Measurements from ENCODE around the gene IST1. TPM values are rescaled to one million over a fixed set of nuclear protein-coding genes. Genes with fewer than 3 reads are reported as not detected.

Gene IST1
- total RNA-seq, 1 experiment from 2014 or later: 107 TPM

DNA sequence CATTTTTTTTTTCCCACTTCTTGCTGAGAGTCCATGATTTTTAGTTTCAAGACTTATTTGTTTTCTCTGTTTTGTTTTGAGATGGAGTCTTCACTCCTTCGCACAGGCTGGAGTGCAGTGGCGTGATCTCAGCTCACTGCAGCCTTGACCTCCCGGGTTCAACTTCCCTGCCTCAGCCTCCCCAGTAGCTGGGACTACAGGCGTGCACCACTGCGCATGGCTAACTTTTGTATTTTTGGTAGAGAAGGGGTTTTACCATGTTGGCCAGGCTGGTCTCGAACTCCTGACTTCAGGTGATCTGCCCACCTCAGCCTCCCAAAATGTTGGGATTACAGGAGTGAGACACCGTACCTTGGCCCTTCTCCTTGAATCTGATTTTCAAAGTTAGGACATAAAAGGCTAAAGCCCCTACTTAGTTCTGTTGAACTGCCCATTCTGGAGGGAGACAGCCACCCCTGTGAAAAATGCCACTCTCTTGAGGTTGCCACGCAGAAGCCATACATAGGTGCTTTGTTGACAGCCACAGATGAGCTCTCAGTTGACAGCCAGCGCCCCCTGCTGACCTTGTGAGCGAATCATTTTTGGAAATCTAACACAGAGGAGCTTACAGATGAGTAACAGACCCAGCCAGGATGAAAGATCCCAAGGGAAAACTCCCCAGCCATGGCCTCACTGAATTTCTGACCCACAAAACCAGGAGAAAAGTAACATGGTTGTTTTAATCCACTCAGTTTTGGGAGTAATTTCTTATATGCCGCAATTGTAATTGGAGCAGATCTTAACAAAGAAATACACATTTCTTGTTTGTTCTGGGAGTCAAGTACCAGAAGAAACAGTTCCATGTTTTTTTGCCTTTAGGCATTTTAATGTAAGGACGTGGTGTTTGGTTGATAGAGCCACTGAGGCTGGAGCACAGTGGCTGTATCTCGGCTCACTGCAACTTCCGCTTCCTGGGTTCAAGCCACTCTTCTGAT, 66.0 kb downstream of the IST1 start:
- peak; percentile 87 for DNase-seq (ENCODE audit: low read depth)

DNA sequence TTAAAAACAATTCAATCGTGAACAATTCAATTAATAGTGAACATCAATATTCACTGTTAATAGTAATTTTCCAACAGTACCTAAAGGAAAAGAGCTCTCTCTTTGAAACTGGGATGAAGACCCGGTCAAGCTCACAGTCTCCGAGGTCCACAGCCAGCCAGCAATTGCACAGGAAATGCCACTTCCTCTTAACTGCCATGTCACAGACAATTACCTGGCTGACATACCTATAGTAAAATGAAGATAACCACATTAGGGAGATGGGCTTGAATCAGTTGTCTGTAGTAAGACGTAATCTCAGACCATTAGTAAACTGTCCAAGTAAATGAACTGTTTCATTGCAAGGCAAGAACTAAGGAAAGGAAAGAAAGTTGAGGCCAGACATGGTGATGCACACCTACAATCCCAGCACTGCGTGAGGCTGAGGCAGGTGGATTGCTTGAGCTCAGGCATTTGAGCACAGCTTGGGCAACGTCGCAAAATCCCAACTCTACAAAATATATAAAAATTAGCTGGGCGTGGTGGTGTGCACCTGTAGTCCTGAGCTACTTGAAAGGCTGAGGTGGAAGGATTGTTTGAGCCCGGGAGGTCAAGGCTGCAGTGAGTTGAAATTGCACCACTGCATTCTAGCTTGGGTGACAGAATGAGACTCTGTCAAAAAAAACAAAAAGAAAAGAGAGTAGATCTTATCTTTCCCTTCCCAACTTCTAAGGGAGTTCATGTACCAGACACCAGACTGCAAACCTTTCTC, 68.0 kb downstream of the IST1 start:
- no peak for DNase-seq (ENCODE audit: low read depth)

DNA sequence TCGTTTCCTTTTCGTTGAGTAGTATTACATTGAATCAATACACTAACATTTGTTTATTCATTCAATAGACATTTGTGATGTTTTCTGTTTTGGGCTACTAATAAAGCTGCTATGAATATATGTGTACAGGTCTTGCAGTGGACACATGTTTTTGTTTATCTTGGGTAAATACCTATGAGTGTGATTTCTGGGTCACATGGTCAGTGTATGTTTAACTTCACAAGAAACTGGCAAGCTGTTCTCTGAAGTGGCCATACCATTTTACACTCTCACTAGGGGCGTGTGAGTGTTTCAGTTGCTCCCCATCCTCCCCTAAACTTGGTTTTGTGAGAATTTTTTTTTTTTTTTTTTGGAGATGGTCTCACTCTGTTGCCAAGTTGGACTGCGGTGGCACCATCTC, 69.9 kb downstream of the IST1 start:
- DNase-seq (ENCODE audit: low read depth): no peak

DNA sequence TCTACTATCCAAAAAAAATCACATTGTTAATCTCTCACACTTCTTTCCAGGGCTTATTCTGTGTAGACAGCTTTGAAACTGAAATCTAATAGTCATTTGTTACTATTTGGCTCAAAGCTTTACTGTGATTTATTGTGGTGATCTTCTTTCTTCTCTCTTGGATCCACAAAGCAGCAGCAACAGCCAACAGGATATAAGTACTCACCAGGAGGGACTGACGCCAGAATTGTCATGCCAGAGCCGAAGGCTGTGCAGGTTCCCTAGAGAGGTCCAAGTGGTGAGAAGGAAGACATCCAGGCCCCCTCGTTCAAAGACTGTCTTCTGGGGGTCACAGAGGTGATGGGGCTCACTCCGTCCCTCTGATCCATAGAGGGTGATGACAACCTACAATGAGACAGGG, 71.6 kb downstream of the IST1 start:
- DNase-seq (ENCODE audit: low read depth): no peak

DNA sequence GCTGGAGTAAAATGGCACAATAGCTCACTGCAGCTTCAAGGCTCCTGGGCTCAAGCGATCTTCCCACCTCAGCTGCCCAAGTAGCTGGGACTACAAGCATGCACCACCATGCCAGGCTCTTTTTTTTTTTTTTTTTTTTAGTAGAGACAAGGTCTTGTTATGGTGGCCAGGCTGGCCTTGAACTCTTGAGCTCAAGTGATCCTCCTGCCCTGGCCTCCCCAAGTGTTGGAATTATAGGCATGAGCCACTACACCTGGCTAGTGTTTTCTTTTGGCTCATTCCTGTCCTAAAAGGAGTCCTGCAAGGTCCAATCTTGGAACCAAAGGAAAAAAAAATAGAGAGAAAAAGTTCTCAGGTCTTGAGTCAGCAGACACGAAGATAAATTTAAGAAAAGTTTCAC, 74.0 kb downstream of the IST1 start:
- no peak for DNase-seq (ENCODE audit: low read depth)

DNA sequence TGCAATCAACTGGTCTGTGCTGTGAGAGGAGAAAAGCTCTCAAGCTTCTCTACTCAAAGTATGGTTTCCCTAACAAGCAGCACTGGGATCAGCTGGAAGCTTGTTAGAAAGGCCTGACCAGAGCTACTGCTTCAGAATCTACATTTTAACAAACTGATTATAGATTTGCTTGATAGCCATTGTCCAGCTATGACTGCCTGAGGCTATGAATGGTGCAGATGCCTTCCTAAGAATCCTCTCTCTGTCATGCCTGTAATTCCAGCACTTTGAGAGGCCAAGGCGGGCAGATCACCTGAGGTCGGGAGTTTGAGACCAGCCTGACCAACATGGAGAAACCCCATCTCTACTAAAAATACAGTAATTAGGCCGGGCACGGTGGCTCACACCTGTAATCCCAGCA, 76.2 kb downstream of the IST1 start:
- no peak for DNase-seq (ENCODE audit: low read depth)

DNA sequence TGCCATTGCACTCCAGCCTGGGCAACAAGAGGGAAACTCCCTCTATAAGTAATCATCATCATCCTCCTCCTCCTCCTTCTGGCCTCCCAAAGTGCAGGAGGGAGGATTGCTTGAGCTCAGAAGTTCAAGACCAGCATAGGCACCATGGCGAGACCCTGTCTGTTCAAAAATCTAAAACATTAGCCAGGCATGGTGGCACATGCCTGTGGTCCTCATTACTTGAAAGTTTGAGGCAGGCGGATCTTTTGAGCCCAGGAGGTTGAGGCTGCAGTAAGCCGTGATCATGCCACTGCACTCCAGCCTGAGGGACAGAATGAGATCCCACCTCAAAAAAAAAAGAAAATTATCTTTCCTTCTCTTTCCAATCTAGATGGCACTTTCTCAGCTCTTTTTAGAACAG, 77.0 kb downstream of the IST1 start:
- DNase-seq (ENCODE audit: low read depth): no peak

DNA sequence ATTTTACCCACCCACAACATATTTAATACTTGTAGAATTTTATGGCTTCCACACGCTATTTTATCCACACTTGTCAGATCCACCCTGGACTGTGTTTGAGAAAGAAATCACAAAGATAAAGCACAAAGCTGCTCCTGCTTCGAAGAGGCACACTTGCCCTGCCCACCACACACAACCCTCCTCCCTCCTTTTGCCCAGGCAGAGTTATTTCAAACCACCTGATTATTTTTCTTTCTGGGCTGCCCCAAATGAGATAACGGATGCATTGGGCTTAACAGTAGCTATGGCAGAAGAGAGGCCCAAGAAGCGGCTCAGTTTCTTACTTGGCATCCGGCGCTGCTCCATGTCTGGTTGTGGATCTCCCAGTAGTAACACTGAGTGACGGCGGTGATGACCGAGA, 77.7 kb downstream of the IST1 start:
- DNase-seq (ENCODE audit: low read depth): no peak

DNA sequence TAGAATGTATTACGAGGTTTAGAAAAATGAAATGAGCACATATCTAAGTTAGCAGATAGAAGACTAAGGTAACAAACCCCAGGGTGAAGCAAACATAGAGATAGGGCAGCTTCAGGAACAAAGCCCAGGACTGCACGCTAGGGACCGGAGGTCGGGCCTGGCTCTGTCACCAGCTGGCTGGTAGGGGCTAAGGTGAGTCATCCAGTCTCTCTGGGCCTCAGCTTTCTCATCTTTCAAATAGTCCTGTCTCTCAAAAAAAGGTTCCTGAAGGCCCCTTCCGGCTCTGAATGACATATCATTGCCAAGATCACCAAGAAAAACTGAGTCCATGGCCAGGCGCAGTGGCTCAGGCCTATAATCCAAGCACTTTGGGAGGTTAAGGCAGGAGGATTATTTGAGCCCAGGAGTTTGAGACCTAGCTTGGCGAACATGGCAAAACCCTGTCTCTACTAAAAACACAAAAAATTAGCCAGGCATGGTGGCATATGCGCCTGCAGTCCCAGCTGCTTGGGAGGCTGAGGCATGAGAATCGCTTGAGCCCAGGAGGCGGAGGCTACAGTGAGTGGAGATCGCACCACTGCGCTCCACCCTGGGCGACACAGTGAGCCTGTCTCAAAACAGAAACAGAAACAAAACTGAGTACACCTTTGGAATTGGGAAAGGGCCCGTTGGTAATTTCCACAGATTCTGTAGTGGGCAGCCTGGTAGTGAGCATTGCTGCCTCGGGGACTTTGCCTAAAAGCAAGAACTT, 78.9 kb downstream of the IST1 start:
- peak; percentile 37 for DNase-seq (ENCODE audit: low read depth)

Other genes starting within 250 kb of the IST1 start
- gene PHLPP2, start 170.8 kb upstream of the IST1 start, total RNA-seq (2014; rRNA removed; shearing (Covaris generic)): 3.9 and 5.2 TPM in 2 replicates
- 36.7 and 53.4 TPM in 2 replicates for gene AP1G1, start 86.7 kb upstream of the IST1 start, total RNA-seq (2014; rRNA removed; shearing (Covaris generic))
- 6.5 and 7.8 TPM in 2 replicates for gene ATXN1L, start 49.6 kb upstream of the IST1 start, total RNA-seq (2014; rRNA removed; shearing (Covaris generic))
- gene ZNF821, start 11.3 kb upstream of the IST1 start, total RNA-seq (2014; rRNA removed; shearing (Covaris generic)): 5.6 and 5.8 TPM in 2 replicates
- not detected in 2 replicates for gene PKD1L3, start 104.9 kb downstream of the IST1 start, total RNA-seq (2014; rRNA removed; shearing (Covaris generic))
- gene DHODH, start 113.2 kb downstream of the IST1 start, total RNA-seq (2014; rRNA removed; shearing (Covaris generic)): 10.3 and 14.6 TPM in 2 replicates
- gene HP, start 159.0 kb downstream of the IST1 start, total RNA-seq (2014; rRNA removed; shearing (Covaris generic)): not detected in 2 replicates
- not detected in 2 replicates for gene HPR, start 167.7 kb downstream of the IST1 start, total RNA-seq (2014; rRNA removed; shearing (Covaris generic))
- gene TXNL4B, start 198.1 kb downstream of the IST1 start, total RNA-seq (2014; rRNA removed; shearing (Covaris generic)): 12.7 and 14.4 TPM in 2 replicates
- 61.7 and 66.2 TPM in 2 replicates for gene DHX38, start 198.3 kb downstream of the IST1 start, total RNA-seq (2014; rRNA removed; shearing (Covaris generic))